NCI-H69 (cell line): ENCODE results near the gene GNLY.

Experiments
- DNase-seq: peaks from one replicate; lab custom pipeline; 2025; lab: John Stamatoyannopoulos, UW

The GNLY gene

DNA sequence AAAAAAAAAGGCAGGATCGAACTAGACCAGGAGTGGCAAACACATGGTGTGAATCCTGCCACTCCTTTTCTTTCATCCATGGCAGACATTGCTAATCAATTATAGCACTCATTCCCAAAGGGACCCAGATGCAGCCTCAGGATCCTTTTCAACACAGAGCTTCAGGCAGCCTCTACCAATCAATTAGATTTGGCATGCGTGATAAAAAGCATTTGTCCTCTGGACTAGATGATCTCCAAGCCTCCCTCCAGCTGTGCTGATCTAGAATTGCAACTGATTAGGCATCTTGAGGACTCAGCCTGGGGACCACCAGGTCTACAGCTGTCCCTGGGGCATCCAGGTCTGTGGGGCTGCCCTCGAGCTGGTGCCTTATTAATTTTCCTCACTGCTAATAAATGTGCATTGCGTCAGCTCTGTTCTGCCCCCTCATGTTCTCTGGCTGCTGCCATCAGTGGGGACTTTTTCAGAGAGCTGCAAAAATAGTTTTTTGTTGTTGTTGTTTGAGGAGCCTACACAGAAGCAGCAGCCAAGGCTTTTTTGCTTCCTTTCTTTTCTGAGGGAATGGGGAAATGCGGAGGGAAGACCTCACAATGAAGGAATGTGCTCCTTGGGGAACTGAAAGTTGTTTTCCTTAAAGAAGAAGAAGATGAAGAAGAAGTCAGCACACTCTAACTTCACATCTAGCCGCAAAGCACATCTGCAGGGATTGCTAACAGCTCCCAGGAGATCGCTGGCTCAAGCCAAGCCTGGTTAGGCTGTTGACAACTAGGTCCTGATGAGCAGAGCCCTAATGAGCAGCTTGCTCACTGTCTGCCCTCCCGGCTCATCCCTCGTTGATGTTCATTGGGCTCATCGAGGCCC, 50.8 kb downstream of the GNLY start:
- no peak for DNase-seq

DNA sequence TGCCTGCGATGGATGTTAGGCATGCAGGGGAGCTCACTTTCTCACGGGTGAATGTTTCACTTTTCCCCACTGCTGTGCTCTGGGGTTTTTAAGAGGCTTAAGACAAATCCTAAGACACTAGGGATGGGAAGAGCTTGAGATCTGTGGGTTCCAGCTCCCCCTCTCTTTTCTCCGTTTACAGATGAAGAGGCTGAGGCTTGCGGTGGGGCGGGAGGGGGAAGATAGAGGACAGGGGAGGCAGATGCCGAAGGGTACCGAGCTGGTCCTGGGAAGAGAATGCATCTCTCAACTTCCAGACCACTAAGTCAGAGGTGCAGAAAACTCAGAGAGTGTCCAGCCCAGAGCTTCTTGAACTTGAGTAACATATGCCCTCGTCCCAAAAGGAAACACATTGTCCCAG, 51.5 kb downstream of the GNLY start:
- DNase-seq: no peak

DNA sequence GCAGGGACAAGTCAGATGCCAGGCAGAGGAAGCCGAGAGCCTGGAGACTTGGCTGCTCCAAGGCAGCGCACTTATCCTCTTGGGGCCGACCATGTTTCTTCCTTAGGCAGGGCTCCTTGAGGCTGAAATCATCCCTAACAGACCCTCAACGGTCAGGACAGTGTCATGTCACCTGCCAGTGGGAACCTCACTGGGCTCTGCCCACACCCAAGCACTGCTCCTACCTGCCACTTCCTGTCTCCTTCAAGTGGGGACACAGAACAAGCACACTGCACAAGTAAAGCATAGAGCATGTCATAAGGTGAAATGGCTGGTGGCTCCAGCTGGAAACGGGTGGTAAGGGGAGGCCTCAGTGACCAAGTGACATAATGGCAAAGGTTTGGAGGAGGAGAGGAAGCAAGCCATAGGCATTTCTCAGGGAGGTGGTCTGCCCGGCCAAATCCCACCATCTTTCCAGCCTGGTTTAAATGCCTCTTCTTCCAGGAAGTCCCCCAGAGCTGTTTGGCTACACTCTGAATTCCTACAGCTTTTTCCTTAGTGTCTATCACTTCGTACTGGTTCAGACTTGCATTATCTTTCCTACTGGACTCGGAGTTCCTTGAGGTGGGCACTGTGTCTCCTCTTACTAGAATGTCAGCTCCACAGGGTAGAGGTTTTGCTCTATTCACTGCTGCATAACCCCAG, 52.3 kb downstream of the GNLY start:
- DNase-seq: no peak

GRCh38 chr2:85747441-85747840, 53.3 kb downstream of the GNLY start:
- DNase-seq: no peak

DNA sequence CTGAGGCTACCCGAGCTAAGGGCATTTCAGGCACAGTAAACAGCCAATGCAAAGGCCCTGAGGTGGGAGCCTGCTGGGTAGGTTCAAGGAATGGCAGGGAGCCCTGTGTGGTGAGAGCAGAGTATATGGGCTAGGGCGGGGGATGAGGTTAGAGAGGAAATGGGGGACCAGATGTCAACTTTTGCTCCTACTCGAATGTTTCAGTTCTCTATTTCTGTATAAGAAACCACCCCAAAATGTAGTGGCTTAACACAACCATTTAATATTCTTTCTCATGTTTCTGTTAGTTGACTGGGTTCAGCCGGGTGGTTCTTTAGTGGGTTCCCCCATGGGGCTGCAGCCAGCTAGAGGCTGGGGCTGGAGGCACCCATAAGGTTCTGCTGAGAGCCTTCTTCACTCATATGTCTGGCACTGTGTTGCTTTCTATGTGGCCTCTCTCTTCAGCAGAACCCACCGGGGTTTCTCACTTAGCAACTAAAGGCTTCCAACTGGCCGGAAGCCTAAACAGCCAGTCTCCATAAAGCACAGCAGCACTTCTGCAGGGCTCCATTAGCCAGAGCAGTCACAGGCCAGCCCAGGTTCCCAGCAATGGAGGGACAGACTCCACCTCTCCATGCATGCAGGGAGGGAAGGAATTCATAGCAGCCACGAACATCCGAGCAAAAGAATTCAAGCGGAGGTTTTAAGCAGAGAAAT, 54.0 kb downstream of the GNLY start:
- no peak for DNase-seq
